Psoas muscle (tissue), 8 donors: ENCODE measurements around the gene P2RX1. TPM values are rescaled to one million over a fixed set of nuclear protein-coding genes. Genes with fewer than 3 reads are reported as not detected.

Source experiments
- ATAC-seq, 4 donors: fragments of 200-7000 bp; cut with Tn5 transposase; one replicate each; pipeline ENCODE4 v1.9.1; 2020; ENCODE audit warnings: moderate library complexity in 3 of 4, mild to moderate bottlenecking in 2 of 4
- DNase-seq, 2 donors: peaks; one replicate each; pipeline ENCODE4 v3.0.0-alpha.2; 2020
- H3K27ac ChIP-seq: fragments of 200-600 bp; one replicate; pipeline ENCODE4 v1.8.0; 2022
- H3K27me3 ChIP-seq, 3 donors: fragments of 200-600 bp in 1 of 3; one replicate each; pipeline versions ENCODE4 v1.6.1 to v1.8.0; 2013 to 2022; ENCODE audit warnings: low read length in 2 of 3, mild to moderate bottlenecking in 2 of 3, moderate library complexity in 1 of 3; ENCODE audit not compliant: insufficient read depth in 3 of 3
- H3K36me3 ChIP-seq, 2 donors: fragments of 200-600 bp in 1 of 2; one replicate each; pipeline versions ENCODE4 v1.6.1 to v1.8.0; 2013 to 2022; ENCODE audit warnings: low read depth in 1 of 2, mild to moderate bottlenecking in 1 of 2, moderate library complexity in 1 of 2; ENCODE audit not compliant: insufficient read depth in 1 of 2
- H3K4me1 ChIP-seq: fragments of 200-600 bp; one replicate; pipeline ENCODE4 v1.8.0; 2022
- H3K4me3 ChIP-seq: fragments of 200-600 bp; one replicate; pipeline ENCODE4 v1.8.0; 2022; ENCODE audit warnings: mild to moderate bottlenecking
- H3K9me3 ChIP-seq: fragments of 200-600 bp; one replicate; pipeline ENCODE4 v1.8.0; 2022
- WGBS, 3 donors: extraction: QIAGEN DNeasy Blood & Tissue Kit; methylation state at CpG; one replicate each; pipeline versions ENCODE4 v1.1.6 to v1.1.7; 2013; 5-methylcytosine and 5-hydroxymethylcytosine counted together
- intact Hi-C, 2 donors: fragments of 100-400 bp; cut with DNase I; formaldehyde crosslinking; loops; one replicate each; pipeline versions ENCODE4 v1.11.0 to v1.14.2; 2022
- long read RNA-seq, 2 donors: library from polyadenylated mRNA; unstranded; transcript quantifications; one replicate each; pipeline ENCODE4 v2.0.0, GENCODE V29; 2021
- polyA plus RNA-seq, 3 donors: library from polyadenylated mRNA; stranded (reverse); fragments of 200-250 nt; gene quantifications; one replicate each; pipeline ENCODE4 v1.2.3, GENCODE V29; 2013
- total RNA-seq, 4 donors: library from RNA; stranded (reverse); fragmentation: NEBNext Ultra II Directional in 2 of 4; extraction: Animal tissue kit (Norgen Biotek cat#: 25700) in 2 of 4; gene quantifications; one replicate each; pipeline versions ENCODE4 v1.2.1 to v1.2.4, GENCODE V29; 2021 to 2023
- TF ChIP-seq, protein P1 (sequence below): fragments of 200-600 bp; IDR thresholded peaks from one replicate; pipeline ENCODE4 v1.8.0; 2022; ENCODE audit warnings: antibody characterized with exemption
- donor health status: healthy with polysubstance abuse.
- donor health status: DM: no; HTN: no; CAD: no; lungs with moderate emphysema.
- donor health status: Bipolar disorder and iron deficiency.
- donor health status: healthy.
- donor health status: DM: yes; HTN: yes; CAD: no.
- donor health status: DM: no; HTN: no; CAD: no.
- donor health status: DM: no; HTN: no; CAD: no.
- donor health status: DM: yes; HTN: yes; CAD: no.

Gene P2RX1
- under 1 TPM; 0.18 to 0.94 (median 0.32) TPM for total RNA-seq
- under 1 TPM; 0.06 to 0.13 (median 0.07) TPM for polyA plus RNA-seq
- long read RNA-seq, donor 1, partial matches to known transcripts = 0 of 1 reads
- long read RNA-seq, donor 1, other reads (novel, unspliced or antisense) = 1 of 1 reads
- long read RNA-seq, donor 2, partial matches to known transcripts = 0 of 1 reads
- long read RNA-seq, donor 2, other reads (novel, unspliced or antisense) = 0 of 1 reads

DNA sequence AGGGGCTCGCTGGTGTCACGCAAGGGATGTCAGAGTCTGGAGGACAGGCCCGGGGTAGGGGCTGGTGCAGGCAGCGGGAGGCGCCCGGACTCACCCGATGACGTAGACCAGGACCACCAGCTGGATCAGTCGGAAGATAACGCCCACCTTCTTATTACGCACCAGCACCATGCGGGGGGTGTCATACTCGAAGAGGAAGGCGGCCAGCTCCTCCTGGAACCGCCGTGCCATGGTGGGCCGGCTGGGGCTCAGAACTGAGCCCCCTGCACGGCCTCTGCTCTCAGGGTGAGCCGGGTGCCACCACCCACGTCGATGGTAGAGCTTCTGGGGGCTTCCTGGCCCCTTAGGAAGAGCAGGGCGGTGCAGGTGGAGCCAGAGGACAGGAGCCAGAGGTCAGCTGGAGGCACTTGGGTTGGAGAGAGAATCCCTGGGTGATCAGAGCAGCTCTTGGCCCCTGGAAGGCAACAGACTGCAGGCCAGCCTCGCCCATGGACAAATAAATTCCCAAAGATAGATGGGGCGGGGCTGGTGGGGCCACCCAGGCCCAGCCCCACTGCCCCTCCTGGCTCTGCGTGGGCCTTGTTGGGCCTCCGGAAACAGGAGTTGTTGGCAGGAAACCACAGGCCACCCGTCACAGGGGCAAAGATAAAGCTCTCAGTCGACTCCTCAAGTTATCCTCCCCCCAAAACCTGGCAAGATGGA is at the start of gene P2RX1:
Gene P2RX1, minus strand, starts transcription at position 471 of the 702 bp plus-strand sequence. Its CDS starts 240 bp downstream, at position 231.
- TF ChIP-seq, protein P1, sequence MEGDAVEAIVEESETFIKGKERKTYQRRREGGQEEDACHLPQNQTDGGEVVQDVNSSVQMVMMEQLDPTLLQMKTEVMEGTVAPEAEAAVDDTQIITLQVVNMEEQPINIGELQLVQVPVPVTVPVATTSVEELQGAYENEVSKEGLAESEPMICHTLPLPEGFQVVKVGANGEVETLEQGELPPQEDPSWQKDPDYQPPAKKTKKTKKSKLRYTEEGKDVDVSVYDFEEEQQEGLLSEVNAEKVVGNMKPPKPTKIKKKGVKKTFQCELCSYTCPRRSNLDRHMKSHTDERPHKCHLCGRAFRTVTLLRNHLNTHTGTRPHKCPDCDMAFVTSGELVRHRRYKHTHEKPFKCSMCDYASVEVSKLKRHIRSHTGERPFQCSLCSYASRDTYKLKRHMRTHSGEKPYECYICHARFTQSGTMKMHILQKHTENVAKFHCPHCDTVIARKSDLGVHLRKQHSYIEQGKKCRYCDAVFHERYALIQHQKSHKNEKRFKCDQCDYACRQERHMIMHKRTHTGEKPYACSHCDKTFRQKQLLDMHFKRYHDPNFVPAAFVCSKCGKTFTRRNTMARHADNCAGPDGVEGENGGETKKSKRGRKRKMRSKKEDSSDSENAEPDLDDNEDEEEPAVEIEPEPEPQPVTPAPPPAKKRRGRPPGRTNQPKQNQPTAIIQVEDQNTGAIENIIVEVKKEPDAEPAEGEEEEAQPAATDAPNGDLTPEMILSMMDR = no peak
- Histone ChIP-seq H3K36me3 (no peaks in the 10 kb centered on the region), H3K4me3 (peak within 1 kb of the TSS; percentile 15), H3K27ac (no peak within 1 kb of the TSS), H3K27me3 (no peaks in the 10 kb centered on the region), H3K9me3 (no peaks in the 10 kb centered on the region), H3K4me1 (peaks cover 4% of the 10 kb centered on the region)
- DNase-seq (no peak), ATAC-seq (no peak)
- 82 to 86% (median 85%) methylated on average over 28 of the region's 28 CpGs for WGBS, 3 donors
- intact Hi-C loops = no loop called here

DNA sequence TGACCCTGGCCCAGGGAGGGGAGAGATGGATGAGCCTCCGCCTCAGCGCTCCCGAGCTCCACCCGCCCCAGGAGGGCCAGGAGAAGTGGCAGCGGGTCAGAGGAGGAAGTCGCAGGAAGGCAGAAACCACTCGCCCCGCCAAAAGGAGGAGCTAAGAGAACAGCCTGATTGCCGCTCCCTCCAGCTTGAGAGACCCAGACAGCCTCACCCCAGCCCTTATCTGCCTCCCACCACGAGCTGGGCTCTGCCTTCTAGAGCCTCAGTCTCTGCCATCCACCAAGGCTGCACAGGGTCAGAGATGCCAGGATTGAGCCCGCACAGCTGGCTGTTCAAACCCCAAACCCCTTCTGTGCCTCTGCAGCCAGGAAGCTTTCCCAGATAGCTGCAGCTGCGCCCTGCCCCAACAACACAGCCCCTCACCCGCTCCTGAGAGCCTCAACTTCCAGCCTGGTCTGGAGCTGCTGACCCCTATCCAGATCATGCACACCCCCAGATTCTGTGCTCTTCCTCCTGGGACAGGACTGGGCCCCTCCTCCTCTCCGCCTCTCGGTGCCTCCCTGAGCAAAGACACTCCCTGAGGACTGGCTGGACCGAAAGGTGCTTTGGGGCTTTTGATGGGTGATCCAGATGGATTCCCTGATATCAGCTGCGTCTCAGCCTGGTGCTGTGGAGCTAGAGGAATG is 49.0 kb upstream of the P2RX1 start:
- intact Hi-C loops = loop anchor here in 1 of 2 donors (10.0 kb wide), 1 partner anchor 690 kb away; no protein-coding TSS in a partner anchor
- H3K27ac ChIP-seq = no peak overlapping the region
- TF ChIP-seq, protein P1 = no peak

GRCh38 chr17:3964203-3965117 is 48.2 kb upstream of the P2RX1 start, which contains the start of gene ATP2A3:
Gene ATP2A3 (minus strand): TSS chr17:3964437. CDS start chr17:3964291, 146 bp downstream.
- intact Hi-C loops = loop anchor here in 1 of 2 donors (10.0 kb wide), 1 partner anchor 690 kb away; no protein-coding TSS in a partner anchor
- H3K4me3 ChIP-seq = peak within 1 kb of the TSS; percentile 45
- H3K27me3 ChIP-seq = peaks cover 0 to 47% (median 16%) of the 10 kb centered on the region in 3 donors
- TF ChIP-seq, protein P1 = no peak
- 2 to 3% (median 3%) methylated on average over 46 to 92 of the region's 92 CpGs for WGBS, 3 donors
- no peak for DNase-seq
- no peaks in the 10 kb centered on the region for H3K4me1 ChIP-seq
- ATAC-seq = peak in 1 of 4 donors; percentile 16
- no peaks in the 10 kb centered on the region for H3K36me3 ChIP-seq
- no peak within 1 kb of the TSS for H3K27ac ChIP-seq
- no peaks in the 10 kb centered on the region for H3K9me3 ChIP-seq

More for the DNA sequence above, 49.0 kb upstream of the P2RX1 start:
- peaks cover 0 to 47% (median 16%) of the 10 kb centered on the region in 3 donors for H3K27me3 ChIP-seq
- peak overlapping the region; percentile 45 for H3K4me3 ChIP-seq
- WGBS, 3 donors = 23 to 38% (median 27%) methylated on average over 11 to 17 of the region's 17 CpGs
- H3K36me3 ChIP-seq = no peaks in the 10 kb centered on the region
- no peaks in the 10 kb centered on the region for H3K4me1 ChIP-seq
- ATAC-seq = peak in 3 of 4 donors; percentile 5 to 51 (median 25)
- H3K9me3 ChIP-seq = no peaks in the 10 kb centered on the region
- DNase-seq = no peak
